ENCODE measurements around the gene SLAMF1. TPM values are rescaled to one million over a fixed set of nuclear protein-coding genes. Genes with fewer than 3 reads are reported as not detected.

SLAMF1 gene
- total RNA-seq, 1 donor from 2014 or later: not detected

DNA sequence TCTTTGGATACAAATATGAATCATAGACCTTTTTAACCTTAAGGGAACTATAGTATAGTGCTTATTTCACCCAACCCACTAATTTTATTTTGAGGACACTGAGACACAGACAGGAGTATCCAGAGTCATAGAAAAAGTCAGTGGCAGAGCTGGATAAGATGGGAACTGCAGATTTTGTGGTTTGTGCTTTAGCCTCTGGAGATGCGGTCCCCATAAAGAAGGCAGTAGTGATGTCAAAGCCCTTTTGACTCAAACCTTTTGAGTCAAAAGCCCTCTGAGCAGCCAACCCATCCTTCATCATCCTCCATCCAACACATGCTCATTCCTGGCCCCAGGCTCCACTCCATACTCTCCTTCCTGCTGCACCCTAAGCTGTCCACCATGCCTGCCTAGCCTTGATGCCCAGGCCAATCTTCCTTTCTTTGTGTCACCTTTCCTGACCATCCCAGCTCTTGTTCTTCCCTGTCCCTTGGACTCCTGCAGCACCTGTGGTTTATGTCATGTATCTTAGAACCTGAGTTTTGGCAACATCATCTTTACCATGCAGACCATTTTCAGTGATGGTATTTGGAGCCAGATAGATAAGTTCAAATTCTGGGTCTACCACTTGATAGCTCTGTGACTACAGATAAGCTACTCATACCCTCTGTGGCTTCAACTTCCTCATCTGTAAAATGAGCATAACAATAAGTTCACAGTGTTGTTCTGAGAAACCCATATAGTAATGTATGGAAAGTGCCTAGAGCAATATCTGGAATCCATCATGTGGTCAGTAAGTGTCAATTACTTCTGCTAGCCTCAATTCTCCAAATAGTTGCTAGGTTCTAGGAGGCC, 20.1 kb downstream of the SLAMF1 start:
- Mint-ChIP-seq H3K27ac (ENCODE audit: unreplicated experiment) (no peak overlapping the region), H3K36me3 (ENCODE audit: low read depth) (no peaks in the 10 kb centered on the region), H3K4me1 (peaks cover 25% of the 10 kb centered on the region), H3K27me3 (ENCODE audit: low read depth) (no peaks in the 10 kb centered on the region), H3K9me3 (no peaks in the 10 kb centered on the region), H3K4me3 (no peak overlapping the region)
- no peak for DNase-seq (ENCODE audit: low read depth, low spot score)
- TF ChIP-seq, protein P1, sequence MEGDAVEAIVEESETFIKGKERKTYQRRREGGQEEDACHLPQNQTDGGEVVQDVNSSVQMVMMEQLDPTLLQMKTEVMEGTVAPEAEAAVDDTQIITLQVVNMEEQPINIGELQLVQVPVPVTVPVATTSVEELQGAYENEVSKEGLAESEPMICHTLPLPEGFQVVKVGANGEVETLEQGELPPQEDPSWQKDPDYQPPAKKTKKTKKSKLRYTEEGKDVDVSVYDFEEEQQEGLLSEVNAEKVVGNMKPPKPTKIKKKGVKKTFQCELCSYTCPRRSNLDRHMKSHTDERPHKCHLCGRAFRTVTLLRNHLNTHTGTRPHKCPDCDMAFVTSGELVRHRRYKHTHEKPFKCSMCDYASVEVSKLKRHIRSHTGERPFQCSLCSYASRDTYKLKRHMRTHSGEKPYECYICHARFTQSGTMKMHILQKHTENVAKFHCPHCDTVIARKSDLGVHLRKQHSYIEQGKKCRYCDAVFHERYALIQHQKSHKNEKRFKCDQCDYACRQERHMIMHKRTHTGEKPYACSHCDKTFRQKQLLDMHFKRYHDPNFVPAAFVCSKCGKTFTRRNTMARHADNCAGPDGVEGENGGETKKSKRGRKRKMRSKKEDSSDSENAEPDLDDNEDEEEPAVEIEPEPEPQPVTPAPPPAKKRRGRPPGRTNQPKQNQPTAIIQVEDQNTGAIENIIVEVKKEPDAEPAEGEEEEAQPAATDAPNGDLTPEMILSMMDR (conservative IDR thresholded peaks at IDR 0.05): no peak

GRCh38 chr1:160625725-160626498, 20.9 kb downstream of the SLAMF1 start:
- Mint-ChIP-seq H3K4me3 (no peak overlapping the region), H3K27ac (ENCODE audit: unreplicated experiment) (no peak overlapping the region), H3K9me3 (no peaks in the 10 kb centered on the region), H3K36me3 (ENCODE audit: low read depth) (no peaks in the 10 kb centered on the region), H3K27me3 (ENCODE audit: low read depth) (peaks cover 2% of the 10 kb centered on the region), H3K4me1 (peaks cover 17% of the 10 kb centered on the region)
- TF ChIP-seq, protein P1 (conservative IDR thresholded peaks at IDR 0.05): no peak
- no peak for DNase-seq (ENCODE audit: low read depth, low spot score)

DNA sequence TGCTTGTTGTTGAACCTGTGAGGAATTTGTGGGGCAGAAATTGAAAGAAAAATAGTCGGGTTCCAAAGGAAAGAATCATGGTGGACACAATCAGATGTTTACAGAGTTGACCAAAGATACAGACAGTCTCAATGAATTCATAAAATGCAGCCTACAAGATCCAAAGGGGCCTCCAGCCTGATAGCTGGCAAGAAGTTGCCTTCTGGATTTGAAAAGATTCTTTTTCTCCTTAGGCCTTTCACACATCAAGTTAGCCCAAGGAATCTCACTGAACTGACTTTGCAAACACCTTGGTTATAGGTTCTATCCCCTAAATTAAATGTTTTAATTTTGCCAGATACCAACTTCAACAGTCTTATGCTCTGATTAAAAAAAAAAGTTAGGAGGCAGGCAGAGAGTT, 21.5 kb downstream of the SLAMF1 start:
- H3K4me3 Mint-ChIP-seq: no peak overlapping the region
- peaks cover 11% of the 10 kb centered on the region for H3K4me1 Mint-ChIP-seq
- no peak overlapping the region for H3K27ac Mint-ChIP-seq (ENCODE audit: unreplicated experiment)
- DNase-seq (ENCODE audit: low read depth, low spot score): no peak
- H3K9me3 Mint-ChIP-seq: no peaks in the 10 kb centered on the region
- peaks cover 2% of the 10 kb centered on the region for H3K27me3 Mint-ChIP-seq (ENCODE audit: low read depth)
- TF ChIP-seq, protein P1 (conservative IDR thresholded peaks at IDR 0.05): no peak
- no peaks in the 10 kb centered on the region for H3K36me3 Mint-ChIP-seq (ENCODE audit: low read depth)

DNA sequence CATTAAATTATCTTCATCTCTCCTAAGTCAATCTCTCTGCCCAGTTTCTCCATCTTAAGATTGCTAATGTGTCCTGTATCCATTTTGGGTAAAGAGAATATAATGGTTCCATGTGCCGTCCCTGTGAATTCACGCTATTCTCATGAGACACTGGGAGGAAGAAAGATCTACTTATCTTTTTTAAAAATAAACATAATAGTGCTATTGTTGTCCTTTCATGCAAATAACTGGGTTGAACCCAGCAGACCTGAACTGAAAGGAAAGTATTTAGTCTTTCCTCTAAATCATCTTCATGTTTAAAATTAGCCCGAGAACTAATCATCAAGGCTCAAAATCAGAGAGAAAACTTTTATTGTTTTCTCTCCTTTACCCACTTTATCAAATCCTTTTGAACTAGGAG, 22.4 kb downstream of the SLAMF1 start:
- H3K36me3 Mint-ChIP-seq (ENCODE audit: low read depth): no peaks in the 10 kb centered on the region
- H3K9me3 Mint-ChIP-seq: no peaks in the 10 kb centered on the region
- H3K27ac Mint-ChIP-seq (ENCODE audit: unreplicated experiment): no peak overlapping the region
- TF ChIP-seq, protein P1 (conservative IDR thresholded peaks at IDR 0.05): no peak
- no peak overlapping the region for H3K4me3 Mint-ChIP-seq
- H3K4me1 Mint-ChIP-seq: peaks cover 6% of the 10 kb centered on the region
- DNase-seq (ENCODE audit: low read depth, low spot score): no peak
- H3K27me3 Mint-ChIP-seq (ENCODE audit: low read depth): peaks cover 2% of the 10 kb centered on the region

GRCh38 chr1:160623862-160624261, 23.0 kb downstream of the SLAMF1 start:
- DNase-seq (ENCODE audit: low read depth, low spot score): no peak
- Mint-ChIP-seq H3K27ac (ENCODE audit: unreplicated experiment) (no peak overlapping the region), H3K4me1 (peaks cover 6% of the 10 kb centered on the region), H3K9me3 (peaks cover 1% of the 10 kb centered on the region), H3K27me3 (ENCODE audit: low read depth) (peaks cover 2% of the 10 kb centered on the region), H3K4me3 (no peak overlapping the region), H3K36me3 (ENCODE audit: low read depth) (no peaks in the 10 kb centered on the region)
- TF ChIP-seq, protein P1 (conservative IDR thresholded peaks at IDR 0.05): no peak

Measured in neural crest cell (in vitro differentiated cells).